Measurements from ENCODE around the gene GNAZ. TPM values are rescaled to one million over a fixed set of nuclear protein-coding genes. Genes with fewer than 3 reads are reported as not detected.

GNAZ gene
- total and polyA plus RNA-seq, 4 donors: 0.21 to 2.2 (median 0.38) TPM

- Histone ChIP-seq H3K4me1 (ENCODE audit: control insufficient read depth in 4 of 4, insufficient read depth in 4 of 4, low read length in 3 of 4) (peaks cover 0 to 4% (median 0%) of the 10 kb centered on the region in 4 donors), H3K36me3 (ENCODE audit: control insufficient read depth in 4 of 4, insufficient read depth in 3 of 4, low read depth in 1 of 4, low read length in 3 of 4) (no peaks in the 10 kb centered on the region), H3K4me3 (ENCODE audit: low read depth in 1 of 3, low read length in 3 of 3) (no peak overlapping the region), H3K27ac (ENCODE audit: low read depth in 1 of 2, low read length in 2 of 2) (no peak overlapping the region), H3K9me3 (ENCODE audit: control insufficient read depth in 4 of 4, low read length in 3 of 4) (no peaks in the 10 kb centered on the region), H3K9ac (ENCODE audit: low read depth in 1 of 2, low read length in 2 of 2) (no peak overlapping the region), H3K27me3 (ENCODE audit: control insufficient read depth in 4 of 4, insufficient read depth in 4 of 4, low read length in 3 of 4) (no peaks in the 10 kb centered on the region)
- WGBS: 92% methylated on average over 15 of the region's 15 CpGs
- no peak for TF ChIP-seq CTCF (IDR thresholded peaks at IDR 0.05; ENCODE audit: low read depth, low read length, missing input control)
- TF ChIP-seq NR2F2 (IDR thresholded peaks at IDR 0.05): no peak
- no peak for TF ChIP-seq TAF1 (conservative IDR thresholded peaks at IDR 0.05)
- TF ChIP-seq ATF3 (IDR thresholded peaks at IDR 0.05): no peak
- TF ChIP-seq ZBTB33 (IDR thresholded peaks at IDR 0.05): no peak
- no peak for TF ChIP-seq FOXA1 (IDR thresholded peaks at IDR 0.05)
- no peak for DNase-seq (ENCODE audit: low spot score)
Observed at GRCh38 chr22:23117891-23118646, 47.8 kb downstream of the GNAZ start.

- WGBS: 82% methylated on average over 7 of the region's 7 CpGs
- Histone ChIP-seq H3K9ac (ENCODE audit: low read depth in 1 of 2, low read length in 2 of 2) (no peak overlapping the region), H3K27me3 (ENCODE audit: control insufficient read depth in 4 of 4, insufficient read depth in 4 of 4, low read length in 3 of 4) (no peaks in the 10 kb centered on the region), H3K27ac (ENCODE audit: low read depth in 1 of 2, low read length in 2 of 2) (no peak overlapping the region), H3K36me3 (ENCODE audit: control insufficient read depth in 4 of 4, insufficient read depth in 3 of 4, low read depth in 1 of 4, low read length in 3 of 4) (no peaks in the 10 kb centered on the region), H3K9me3 (ENCODE audit: control insufficient read depth in 4 of 4, low read length in 3 of 4) (no peaks in the 10 kb centered on the region), H3K4me1 (ENCODE audit: control insufficient read depth in 4 of 4, insufficient read depth in 4 of 4, low read length in 3 of 4) (peaks cover 0 to 4% (median 0%) of the 10 kb centered on the region in 4 donors), H3K4me3 (ENCODE audit: low read depth in 1 of 3, low read length in 3 of 3) (no peak overlapping the region)
- DNase-seq (ENCODE audit: low spot score): no peak
- TF ChIP-seq RXRA (IDR thresholded peaks at IDR 0.05) (no peak), TAF1 (conservative IDR thresholded peaks at IDR 0.05) (no peak), ATF3 (IDR thresholded peaks at IDR 0.05) (no peak), NR2F2 (IDR thresholded peaks at IDR 0.05) (no peak), ZBTB33 (IDR thresholded peaks at IDR 0.05) (no peak), REST (IDR thresholded peaks at IDR 0.05) (no peak), HNF4G (IDR thresholded peaks at IDR 0.05) (no peak), EGR1 (IDR thresholded peaks at IDR 0.05; ENCODE audit: low read depth in 2 of 2) (no peak), MAX (IDR thresholded peaks at IDR 0.05) (no peak), GABPA (IDR thresholded peaks at IDR 0.05 in 1 of 2, conservative IDR thresholded peaks at IDR 0.05 in 1 of 2) (no peak), YY1 (IDR thresholded peaks at IDR 0.05) (no peak), FOXA2 (IDR thresholded peaks at IDR 0.05) (no peak)
Observed at GRCh38 chr22:23118647-23119493, 48.6 kb downstream of the GNAZ start.
